ENCODE results near the gene ZNF549.

The ZNF549 gene

DNA sequence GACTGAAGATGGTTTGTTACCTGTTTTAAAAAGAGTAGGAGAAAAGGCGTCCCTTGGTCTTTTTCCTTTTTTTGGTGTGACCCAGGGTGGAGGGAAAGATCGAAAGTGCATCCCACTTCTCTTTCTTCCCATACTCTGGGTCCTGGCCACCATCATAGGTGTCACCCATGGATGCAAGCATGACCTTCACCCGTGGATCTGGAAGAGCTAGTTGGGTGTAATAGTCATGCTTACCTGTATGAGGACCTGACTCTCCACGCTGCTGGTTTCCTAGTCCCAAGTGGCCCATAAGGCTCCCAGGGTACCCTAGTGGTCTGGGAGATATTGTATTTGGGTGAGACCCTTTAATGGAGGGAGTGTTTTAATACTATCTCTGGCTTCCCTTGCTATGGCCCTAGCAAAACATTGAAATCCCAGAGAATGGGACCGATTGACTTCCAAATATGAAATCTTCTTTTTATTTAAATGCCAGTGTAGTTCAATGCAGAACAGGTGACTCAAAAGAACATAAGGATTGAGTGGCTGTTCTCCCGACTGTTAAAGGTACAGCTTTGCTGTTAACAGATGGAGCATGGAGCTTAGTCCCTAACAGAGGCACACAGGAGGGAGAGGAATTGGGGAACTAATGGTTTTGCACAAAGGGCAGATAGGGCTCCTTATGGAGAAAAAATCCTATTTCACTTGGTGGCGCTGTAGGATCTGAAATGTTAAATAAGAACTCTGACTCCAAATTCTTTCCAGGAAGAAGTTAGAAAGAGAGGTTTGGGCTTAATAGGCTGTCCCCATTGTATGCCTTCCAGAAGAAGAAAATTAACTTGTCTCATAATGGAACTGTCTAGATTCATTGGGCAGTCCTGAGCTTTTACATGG is 39.5 kb downstream of the ZNF549 start:
- no peak for DNase-seq (ENCODE audit: low read depth in 1 of 2, low spot score in 1 of 2)

DNA sequence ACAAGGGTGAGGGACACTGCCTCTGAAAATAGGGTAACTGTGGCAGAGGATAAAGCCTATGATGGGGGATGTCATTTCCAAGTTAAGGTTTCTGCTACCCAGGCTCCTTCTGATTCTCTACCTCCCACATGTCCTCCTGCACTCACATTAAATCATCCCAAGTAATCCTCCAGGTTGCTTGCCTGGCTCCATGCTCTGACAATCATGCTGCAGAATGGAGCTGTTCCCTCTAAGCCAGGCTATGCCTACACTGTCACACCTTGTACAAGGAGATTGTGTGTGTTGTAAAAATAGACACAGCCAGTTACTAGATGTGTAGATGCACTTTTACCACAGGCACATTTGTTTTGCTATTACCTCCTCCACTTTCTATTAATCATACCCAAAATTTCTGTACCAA is 43.6 kb downstream of the ZNF549 start:
- no peak for DNase-seq (ENCODE audit: low read depth in 1 of 2, low spot score in 1 of 2)

- no peak for DNase-seq (ENCODE audit: low read depth in 1 of 2, low spot score in 1 of 2)
Measured at GRCh38 chr19:57572415-57572947, 45.3 kb downstream of the ZNF549 start.

DNA sequence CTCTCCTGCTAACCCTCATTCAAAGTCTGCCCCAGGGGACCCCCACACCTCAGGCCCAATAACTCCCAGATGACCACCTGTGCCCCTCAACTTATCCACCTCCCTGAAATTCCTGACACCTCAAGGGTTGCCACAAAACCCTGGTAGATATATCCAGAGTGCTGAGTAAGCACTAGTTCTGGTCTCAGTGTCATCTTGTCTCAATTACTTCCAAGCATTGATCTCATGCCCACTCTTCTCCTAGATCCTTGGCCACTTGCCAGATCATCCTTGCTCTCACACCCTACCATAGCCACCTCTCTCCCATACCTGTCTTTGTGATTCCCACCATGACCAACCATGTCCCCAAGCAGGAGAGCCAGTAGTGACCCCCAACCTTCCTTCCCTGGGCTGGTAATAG is 49.5 kb downstream of the ZNF549 start:
- no peak for DNase-seq (ENCODE audit: low read depth in 1 of 2, low spot score in 1 of 2)

- DNase-seq (ENCODE audit: low read depth in 1 of 2, low spot score in 1 of 2), result peak; percentile 78 to 97
Measured at GRCh38 chr19:57578487-57579205, 51.5 kb downstream of the ZNF549 start, which contains the start of gene ZNF416. ZNF416 (minus strand) TSS chr19:57578911; CDS start chr19:57578704, 207 bp downstream.

DNA sequence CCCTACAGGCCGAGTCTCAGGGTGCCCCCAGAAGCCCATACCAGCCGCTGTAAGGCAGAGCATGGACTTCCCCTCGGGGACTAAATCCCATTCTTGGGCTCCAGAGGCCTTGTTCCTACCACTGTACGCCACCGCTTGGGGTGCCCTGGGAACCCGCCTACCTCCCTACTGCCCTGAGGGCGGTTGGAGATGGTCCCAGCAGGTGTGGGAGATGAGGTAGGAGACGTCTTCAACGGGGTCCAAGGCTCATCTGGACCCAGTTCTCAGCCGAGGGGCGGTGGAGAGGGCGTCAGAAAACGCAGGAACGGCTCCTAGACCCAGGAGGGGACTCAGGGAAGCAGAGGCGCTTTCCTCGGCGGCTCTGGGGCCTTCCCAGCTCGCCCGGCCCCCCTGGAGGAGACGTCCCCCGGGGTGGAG is 56.0 kb downstream of the ZNF549 start:
- DNase-seq (ENCODE audit: low read depth in 1 of 2, low spot score in 1 of 2), result no peak

DNA sequence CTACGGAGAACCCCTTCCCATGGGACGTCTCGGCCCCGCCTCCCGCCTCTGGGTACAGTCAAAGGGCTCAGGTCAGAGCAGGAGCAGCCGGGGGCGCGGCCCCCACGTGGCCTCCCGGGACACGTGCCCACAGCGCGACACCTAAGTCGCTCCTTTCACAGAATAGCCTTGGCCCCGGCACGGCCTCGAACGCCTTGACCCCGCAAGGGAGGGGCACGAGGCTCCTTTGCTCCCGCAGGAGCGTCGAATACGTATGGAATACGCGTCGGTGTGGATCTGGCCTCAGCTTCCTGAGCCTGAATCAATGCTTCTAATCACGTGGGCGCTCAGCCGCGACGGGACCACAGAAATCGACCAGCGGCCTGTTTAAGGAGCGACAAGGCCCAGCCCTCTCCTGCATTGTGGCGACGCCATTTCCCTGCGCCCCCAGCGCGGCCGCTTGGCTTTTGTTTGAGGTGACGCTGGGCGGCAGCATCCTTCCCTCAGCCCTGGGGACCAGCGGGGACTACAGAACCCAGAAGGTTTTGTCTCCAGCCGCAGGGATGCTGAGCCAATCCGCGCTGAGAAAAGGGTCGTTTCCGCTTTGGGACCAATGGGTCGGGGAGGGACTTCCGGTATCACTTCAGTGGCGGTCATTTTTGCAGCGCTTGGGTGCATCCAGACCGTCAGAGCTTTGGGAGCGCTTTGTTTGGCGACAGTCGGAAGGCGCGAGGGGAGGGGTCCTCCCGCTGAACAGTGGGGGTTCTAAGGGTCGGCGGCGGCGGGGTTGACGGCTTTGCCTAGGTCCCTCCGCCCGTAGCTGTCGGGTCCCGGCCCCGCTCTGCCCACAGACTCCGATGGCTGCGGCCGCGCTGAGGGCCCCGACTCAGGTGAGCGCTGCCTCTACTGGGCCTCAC is 56.6 kb downstream of the ZNF549 start, which contains the start of gene ZIK1:
TSS of gene ZIK1 (plus strand) at position 625 of the 896 bp plus-strand sequence. CDS start at position 837, 212 bp downstream.
- DNase-seq (ENCODE audit: low read depth in 1 of 2, low spot score in 1 of 2), result peak; percentile 68 to 84

DNA sequence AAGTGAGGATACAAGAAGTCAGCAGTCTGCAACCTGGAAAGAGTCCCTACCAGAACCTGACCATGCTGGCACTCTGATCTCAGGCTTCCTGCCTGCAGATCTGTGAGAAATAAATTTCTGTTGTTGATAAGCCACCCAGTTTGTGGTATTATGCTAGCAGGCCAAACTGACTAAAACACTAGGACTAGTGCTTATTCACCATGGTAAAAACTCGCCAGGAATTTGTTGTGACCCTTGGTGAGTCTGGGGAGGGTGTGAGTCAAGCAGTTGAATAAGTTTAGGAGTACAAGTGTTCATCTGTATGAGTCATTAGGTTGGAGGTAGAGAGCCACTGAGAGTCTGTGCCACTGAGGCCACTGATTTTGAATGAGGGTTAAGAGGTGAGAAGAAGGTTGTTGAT is 60.4 kb downstream of the ZNF549 start:
- no peak for DNase-seq (ENCODE audit: low read depth in 1 of 2, low spot score in 1 of 2)

- DNase-seq (ENCODE audit: low read depth in 1 of 2, low spot score in 1 of 2), result no peak
Measured at GRCh38 chr19:57599377-57599760, 72.2 kb downstream of the ZNF549 start.

DNA sequence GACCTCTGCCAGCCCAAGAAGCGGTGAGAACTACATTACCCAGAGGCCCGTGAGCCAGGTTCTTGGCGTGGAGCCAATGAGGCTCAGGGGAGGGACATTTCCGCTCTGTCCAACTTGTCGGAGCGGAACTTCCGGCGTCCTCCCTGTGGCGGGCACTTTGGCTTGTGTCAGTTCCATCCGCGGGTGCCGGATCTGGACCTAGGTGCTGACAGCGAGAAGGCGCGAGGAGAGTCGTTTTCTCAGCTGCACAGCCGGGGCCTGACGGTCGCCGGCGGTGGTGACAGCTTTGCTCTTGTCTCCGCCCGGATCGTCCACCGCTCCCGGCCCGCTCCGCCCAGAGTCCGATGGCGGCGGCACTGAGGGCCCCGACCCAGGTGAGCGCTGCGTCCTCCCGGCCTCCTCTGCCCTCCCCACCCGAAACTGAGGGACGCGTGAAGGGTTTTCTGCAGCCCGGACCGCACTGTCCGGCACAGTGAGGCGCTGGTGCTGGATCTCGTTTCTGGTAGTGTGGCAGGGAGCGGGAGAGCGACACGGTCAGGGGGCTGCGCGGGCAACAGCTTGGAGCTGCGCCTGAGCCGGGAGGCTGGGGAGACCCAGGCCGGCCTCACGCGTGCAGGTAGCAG is 72.7 kb downstream of the ZNF549 start, which contains the start of gene ZNF530:
TSS of gene ZNF530 (plus strand) at position 125 of the 623 bp plus-strand sequence. CDS start 4,461 bp downstream, outside the sequence.
- peak; percentile 80 to 90 for DNase-seq (ENCODE audit: low read depth in 1 of 2, low spot score in 1 of 2)

- DNase-seq (ENCODE audit: low read depth in 1 of 2, low spot score in 1 of 2), result no peak
Measured at GRCh38 chr19:57606931-57607330, 79.8 kb downstream of the ZNF549 start.

Measured in activated CD4-positive, alpha-beta T cell treated with anti-CD3 and anti-CD28 coated beads, Interleukin-2, amount 50 U/mL, for 24 hours (primary cell).